Mucosa of stomach (tissue), 1 donor: ENCODE measurements around the gene CACHD1.
"Not testable (repeated sequence)": the region's sequence is repeated elsewhere in the genome, so short reads cannot be mapped to it uniquely, and the experiment has no call there.

Source experiments
- H3K27me3 ChIP-seq: one replicate; pipeline ENCODE4 v1.7.0; 2013; ENCODE audit warnings: mild to moderate bottlenecking, low read length; ENCODE audit not compliant: control insufficient read depth, insufficient read depth
- H3K36me3 ChIP-seq: one replicate; pipeline ENCODE4 v1.7.0; 2013; ENCODE audit warnings: low read length; ENCODE audit not compliant: control insufficient read depth, insufficient read depth
- H3K4me1 ChIP-seq: one replicate; pipeline ENCODE4 v1.7.0; 2013; ENCODE audit warnings: mild to moderate bottlenecking, low read length; ENCODE audit not compliant: control insufficient read depth, insufficient read depth
- H3K4me3 ChIP-seq: one replicate; pipeline ENCODE4 v1.7.0; 2013; ENCODE audit warnings: low read length
- H3K9ac ChIP-seq: one replicate; pipeline ENCODE4 v1.7.0; 2013; ENCODE audit warnings: mild to moderate bottlenecking, low read length, moderate library complexity
- H3K9me3 ChIP-seq: one replicate; pipeline ENCODE4 v1.7.0; 2013; ENCODE audit warnings: mild to moderate bottlenecking, low read length, moderate library complexity; ENCODE audit not compliant: control insufficient read depth
- donor health status: Pancreatic carcinoma.

The CACHD1 gene

GRCh38 chr1:64594446-64594845, 124.5 kb downstream of the CACHD1 start:
- H3K27me3 ChIP-seq, result no peaks in the 10 kb centered on the region
- no peak overlapping the region for H3K9ac ChIP-seq
- no peaks in the 10 kb centered on the region for H3K36me3 ChIP-seq
- H3K9me3 ChIP-seq, result no peaks in the 10 kb centered on the region
- H3K4me3 ChIP-seq, result no peak overlapping the region
- H3K4me1 ChIP-seq, result peaks cover 4% of the 10 kb centered on the region

- Histone ChIP-seq H3K27me3 (no peaks in the 10 kb centered on the region), H3K4me1 (peaks cover 4% of the 10 kb centered on the region), H3K9me3 (no peaks in the 10 kb centered on the region), H3K9ac (no peak overlapping the region), H3K36me3 (no peaks in the 10 kb centered on the region), H3K4me3 (no peak overlapping the region)
Measured at GRCh38 chr1:64595871-64596515, 126.1 kb downstream of the CACHD1 start.

GRCh38 chr1:64597113-64597512, 127.2 kb downstream of the CACHD1 start:
- Histone ChIP-seq H3K27me3 (no peaks in the 10 kb centered on the region), H3K4me3 (no peak overlapping the region), H3K9me3 (no peaks in the 10 kb centered on the region), H3K36me3 (no peaks in the 10 kb centered on the region), H3K4me1 (peaks cover 4% of the 10 kb centered on the region), H3K9ac (no peak overlapping the region)

- no peak overlapping the region for H3K9ac ChIP-seq
- no peaks in the 10 kb centered on the region for H3K36me3 ChIP-seq
- peaks cover 4% of the 10 kb centered on the region for H3K4me1 ChIP-seq
- no peak overlapping the region for H3K4me3 ChIP-seq
- no peaks in the 10 kb centered on the region for H3K27me3 ChIP-seq
- no peaks in the 10 kb centered on the region for H3K9me3 ChIP-seq
Measured at GRCh38 chr1:64598100-64598571, 128.2 kb downstream of the CACHD1 start.

- H3K27me3 ChIP-seq, result no peaks in the 10 kb centered on the region
- no peaks in the 10 kb centered on the region for H3K36me3 ChIP-seq
- no peak overlapping the region for H3K4me3 ChIP-seq
- H3K9me3 ChIP-seq, result no peaks in the 10 kb centered on the region
- peaks cover 4% of the 10 kb centered on the region for H3K4me1 ChIP-seq
- no peak overlapping the region for H3K9ac ChIP-seq
Measured at GRCh38 chr1:64599242-64599641, 129.3 kb downstream of the CACHD1 start.

- no peaks in the 10 kb centered on the region for H3K36me3 ChIP-seq
- H3K9ac ChIP-seq, result no peak overlapping the region
- no peaks in the 10 kb centered on the region for H3K9me3 ChIP-seq
- H3K4me3 ChIP-seq, result no peak overlapping the region
- H3K4me1 ChIP-seq, result peaks cover 3% of the 10 kb centered on the region
- H3K27me3 ChIP-seq, result no peaks in the 10 kb centered on the region
Measured at GRCh38 chr1:64601207-64601606, 131.3 kb downstream of the CACHD1 start.

GRCh38 chr1:64608005-64608650, 138.2 kb downstream of the CACHD1 start:
- Histone ChIP-seq H3K36me3 (no peaks in the 10 kb centered on the region), H3K27me3 (no peaks in the 10 kb centered on the region), H3K9ac (no peak overlapping the region), H3K4me3 (no peak overlapping the region), H3K4me1 (no peaks in the 10 kb centered on the region), H3K9me3 (no peaks in the 10 kb centered on the region)

GRCh38 chr1:64608651-64609048, 138.7 kb downstream of the CACHD1 start:
- Histone ChIP-seq H3K27me3 (no peaks in the 10 kb centered on the region), H3K36me3 (no peaks in the 10 kb centered on the region), H3K9ac (no peak overlapping the region), H3K4me1 (no peaks in the 10 kb centered on the region), H3K9me3 (no peaks in the 10 kb centered on the region), H3K4me3 (no peak overlapping the region)

- H3K4me3 ChIP-seq, H3K4me1 ChIP-seq, H3K9me3 ChIP-seq, H3K27me3 ChIP-seq, H3K9ac ChIP-seq, H3K36me3 ChIP-seq: not testable (repeated sequence)
Measured at GRCh38 chr1:64610950-64611349, 141.0 kb downstream of the CACHD1 start.

- Histone ChIP-seq H3K9me3 (no peaks in the 10 kb centered on the region), H3K27me3 (no peaks in the 10 kb centered on the region), H3K36me3 (no peaks in the 10 kb centered on the region), H3K4me3 (no peak overlapping the region), H3K4me1 (no peaks in the 10 kb centered on the region), H3K9ac (no peak overlapping the region)
Measured at GRCh38 chr1:64616039-64616438, 146.1 kb downstream of the CACHD1 start.

- Histone ChIP-seq H3K9me3 (no peaks in the 10 kb centered on the region), H3K36me3 (no peaks in the 10 kb centered on the region), H3K9ac (no peak overlapping the region), H3K4me1 (no peaks in the 10 kb centered on the region), H3K4me3 (no peak overlapping the region), H3K27me3 (no peaks in the 10 kb centered on the region)
Measured at GRCh38 chr1:64623750-64624191, 153.8 kb downstream of the CACHD1 start.

- H3K27me3 ChIP-seq, result no peaks in the 10 kb centered on the region
- no peaks in the 10 kb centered on the region for H3K36me3 ChIP-seq
- H3K9me3 ChIP-seq, result no peaks in the 10 kb centered on the region
- no peak overlapping the region for H3K4me3 ChIP-seq
- no peak overlapping the region for H3K9ac ChIP-seq
- no peaks in the 10 kb centered on the region for H3K4me1 ChIP-seq
Measured at GRCh38 chr1:64624218-64624713, 154.3 kb downstream of the CACHD1 start.
